Measurements from ENCODE around the gene NDUFA13.
"Not testable (repeated sequence)": the region's sequence is repeated elsewhere in the genome, so short reads cannot be mapped to it uniquely, and the experiment has no call there.

NDUFA13 gene

GRCh38 chr19:19515642-19516519 lies at the start of gene NDUFA13:
Gene NDUFA13 (plus strand): TSS chr19:19516225. CDS start chr19:19516239, 14 bp downstream.
- peak; percentile 82 for DNase-seq (ENCODE audit: low read depth)

GRCh38 chr19:19468424-19469050 lies 47.5 kb upstream of the NDUFA13 start:
- no peak for DNase-seq (ENCODE audit: low read depth)

- DNase-seq (ENCODE audit: low read depth), result no peak
These were observed 45.4 kb upstream of the NDUFA13 start for GRCh38 chr19:19470579-19470978.

GRCh38 chr19:19471682-19472081 lies 44.3 kb upstream of the NDUFA13 start:
- DNase-seq (ENCODE audit: low read depth), result no peak

GRCh38 chr19:19472106-19472505 lies 43.9 kb upstream of the NDUFA13 start:
- not testable (repeated sequence) for DNase-seq (ENCODE audit: low read depth)

GRCh38 chr19:19475015-19475765 lies 40.8 kb upstream of the NDUFA13 start:
- DNase-seq (ENCODE audit: low read depth), result no peak

- DNase-seq (ENCODE audit: low read depth), result no peak
These were observed 39.9 kb upstream of the NDUFA13 start for GRCh38 chr19:19475849-19476828.

GRCh38 chr19:19477705-19478383 lies 38.2 kb upstream of the NDUFA13 start:
- no peak for DNase-seq (ENCODE audit: low read depth)

- no peak for DNase-seq (ENCODE audit: low read depth)
These were observed 35.3 kb upstream of the NDUFA13 start for GRCh38 chr19:19480688-19481087.

- DNase-seq (ENCODE audit: low read depth), result no peak
These were observed 33.0 kb upstream of the NDUFA13 start for GRCh38 chr19:19482809-19483596.

- no peak for DNase-seq (ENCODE audit: low read depth)
These were observed 30.6 kb upstream of the NDUFA13 start for GRCh38 chr19:19485161-19485997.

- no peak for DNase-seq (ENCODE audit: low read depth)
These were observed 30.1 kb upstream of the NDUFA13 start for GRCh38 chr19:19485998-19486290.

- DNase-seq (ENCODE audit: low read depth), result no peak
These were observed 29.5 kb upstream of the NDUFA13 start for GRCh38 chr19:19486343-19487076.

GRCh38 chr19:19487077-19487949 lies 28.7 kb upstream of the NDUFA13 start:
- DNase-seq (ENCODE audit: low read depth), result no peak

GRCh38 chr19:19487950-19488874 lies 27.8 kb upstream of the NDUFA13 start:
- no peak for DNase-seq (ENCODE audit: low read depth)

- peak; percentile 94 for DNase-seq (ENCODE audit: low read depth)
These were observed 26.9 kb upstream of the NDUFA13 start for GRCh38 chr19:19488875-19489690.

Measured in GM04504 (cell line).